ENCODE measurements around the gene CUL4A. TPM values are rescaled to one million over a fixed set of nuclear protein-coding genes. Genes with fewer than 3 reads are reported as not detected.
"Not testable (repeated sequence)": the region's sequence is repeated elsewhere in the genome, so short reads cannot be mapped to it uniquely, and the experiment has no call there.

The CUL4A gene
- total RNA-seq, 1 experiment from 2014 or later: 145 TPM

- no peak for DNase-seq (ENCODE audit: low read depth in 1 of 2, low spot score in 2 of 2)
- Histone ChIP-seq H3K4me1 (replicated peaks) (peaks cover 9% of the 10 kb centered on the region; the same call in 1 of the 2 replicates), H3K9me3 (replicated peaks) (no peaks in the 10 kb centered on the region), H3K27ac (no peak overlapping the region), H3K4me3 (no peak overlapping the region), H3K27me3 (replicated peaks) (no peaks in the 10 kb centered on the region), H3K36me3 (peaks cover 93% of the 10 kb centered on the region)
Measured at GRCh38 chr13:113223070-113223469, 13.7 kb downstream of the CUL4A start.

DNA sequence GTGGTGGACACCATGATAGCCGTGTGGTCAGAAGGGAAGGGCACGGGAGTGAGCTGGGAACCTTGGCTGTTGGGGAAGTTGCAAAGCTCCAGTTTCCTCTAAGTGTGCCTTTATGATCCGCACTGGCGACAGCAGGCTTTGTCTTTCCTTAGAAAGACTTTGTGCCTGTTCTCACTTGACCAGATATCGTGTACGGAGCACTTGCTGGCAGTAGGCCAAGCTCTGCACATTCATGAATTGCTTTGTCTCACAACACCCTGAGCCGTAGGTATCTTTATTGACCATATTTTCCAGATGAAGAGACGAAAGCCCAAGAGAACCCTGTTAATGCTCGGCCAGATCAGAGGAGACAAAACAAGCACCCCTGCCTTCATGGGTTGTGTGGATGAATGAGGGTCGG is 15.1 kb downstream of the CUL4A start:
- DNase-seq (ENCODE audit: low read depth in 1 of 2, low spot score in 2 of 2): peak in 1 of 2 experiments; percentile 33

DNA sequence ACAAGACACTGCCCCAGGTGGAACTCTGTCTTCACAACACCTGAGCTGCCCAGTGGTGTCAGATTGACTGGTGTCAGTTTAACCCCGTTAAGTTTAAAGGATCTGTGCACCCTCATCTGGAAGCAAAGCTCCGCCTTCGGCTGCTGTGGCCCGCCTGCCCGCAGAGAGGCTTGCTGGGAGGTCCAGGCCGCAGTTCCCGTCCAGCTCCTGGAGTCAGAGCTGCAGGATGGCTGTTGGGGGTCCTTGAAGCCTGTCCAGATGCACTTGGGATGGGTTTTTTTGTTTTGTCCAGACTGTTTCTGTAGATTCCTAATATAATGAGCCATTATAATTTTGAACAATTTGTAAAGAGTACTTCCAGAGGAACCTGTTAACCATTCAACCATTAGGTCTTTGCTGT is 16.1 kb downstream of the CUL4A start:
- peak in 1 of 2 experiments; percentile 32 for DNase-seq (ENCODE audit: low read depth in 1 of 2, low spot score in 2 of 2)
- H3K9me3 ChIP-seq (replicated peaks): no peaks in the 10 kb centered on the region
- peaks cover 97% of the 10 kb centered on the region for H3K36me3 ChIP-seq

More for the DNA sequence above, 15.1 kb downstream of the CUL4A start:
- 0 out of 2 replicates have a peak, but pooled peaks cover 5% of the 10 kb centered on the region for H3K4me1 ChIP-seq (replicated peaks)
- no peak overlapping the region for H3K4me3 ChIP-seq
- H3K27me3 ChIP-seq (replicated peaks): no peaks in the 10 kb centered on the region
- H3K36me3 ChIP-seq: peaks cover 96% of the 10 kb centered on the region
- H3K9me3 ChIP-seq (replicated peaks): no peaks in the 10 kb centered on the region
- H3K27ac ChIP-seq: no peak overlapping the region

DNA sequence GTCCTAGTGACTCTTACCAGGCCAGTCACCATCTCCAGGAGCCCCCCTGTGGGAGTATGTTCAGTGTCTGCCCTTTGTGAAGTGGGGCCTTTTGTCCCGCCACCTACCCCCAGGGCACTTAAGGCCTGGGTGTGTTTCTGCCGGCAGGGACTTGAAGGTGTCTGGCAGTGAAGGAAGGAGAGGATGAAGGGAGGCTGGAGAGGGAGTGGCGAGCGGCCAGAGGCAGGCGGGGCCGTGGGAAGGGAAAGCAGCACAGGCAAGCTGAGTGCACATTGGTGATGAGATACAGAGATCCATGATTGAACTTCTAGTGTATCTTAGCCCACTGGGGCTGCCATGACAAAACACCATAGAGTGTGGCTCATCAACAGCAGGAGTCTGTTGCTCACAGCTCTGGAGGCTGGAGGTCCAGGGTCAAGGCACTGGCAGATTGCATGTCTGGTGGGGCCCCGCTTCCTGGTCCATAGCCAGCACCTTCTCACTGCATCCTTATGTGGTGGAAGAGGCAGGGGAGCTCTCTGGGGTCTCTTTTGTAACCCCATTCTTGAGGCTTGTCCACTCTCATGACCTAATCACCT is 17.5 kb downstream of the CUL4A start:
- Histone ChIP-seq H3K9me3 (replicated peaks) (no peaks in the 10 kb centered on the region), H3K4me1 (replicated peaks) (no peaks in the 10 kb centered on the region), H3K27ac (no peak overlapping the region), H3K27me3 (replicated peaks) (no peaks in the 10 kb centered on the region), H3K4me3 (no peak overlapping the region), H3K36me3 (peaks cover 91% of the 10 kb centered on the region)
- peak in 1 of 2 experiments; percentile 14 for DNase-seq (ENCODE audit: low read depth in 1 of 2, low spot score in 2 of 2)

More for the DNA sequence above, 16.1 kb downstream of the CUL4A start:
- Histone ChIP-seq H3K4me3 (no peak overlapping the region), H3K27me3 (replicated peaks) (no peaks in the 10 kb centered on the region), H3K4me1 (replicated peaks) (0 out of 2 replicates have a peak, but pooled peaks cover 2% of the 10 kb centered on the region), H3K27ac (no peak overlapping the region)

DNA sequence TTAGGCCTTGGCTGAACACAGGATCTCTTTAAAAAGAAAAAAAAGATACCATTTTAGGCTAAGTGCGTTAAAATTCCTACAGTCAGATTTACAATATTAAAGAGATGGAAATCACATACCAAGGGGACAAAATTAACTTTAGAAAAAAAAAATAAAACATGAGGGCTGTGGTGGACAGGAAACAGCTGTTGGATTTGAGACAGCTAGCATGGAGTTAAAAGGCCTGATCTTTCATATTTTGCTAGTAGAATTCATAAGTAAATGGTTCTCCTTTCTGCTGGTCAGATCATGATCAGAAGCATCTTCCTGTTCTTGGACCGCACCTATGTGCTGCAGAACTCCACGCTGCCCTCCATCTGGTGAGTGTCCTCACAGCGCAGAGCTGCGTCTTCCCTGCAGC is 19.7 kb downstream of the CUL4A start:
- peaks cover 86% of the 10 kb centered on the region for H3K36me3 ChIP-seq
- DNase-seq (ENCODE audit: low read depth in 1 of 2, low spot score in 2 of 2): no peak
- H3K27ac ChIP-seq: no peak overlapping the region
- H3K9me3 ChIP-seq (replicated peaks): no peaks in the 10 kb centered on the region
- no peak overlapping the region for H3K4me3 ChIP-seq
- no peaks in the 10 kb centered on the region for H3K4me1 ChIP-seq (replicated peaks)
- H3K27me3 ChIP-seq (replicated peaks): no peaks in the 10 kb centered on the region

DNA sequence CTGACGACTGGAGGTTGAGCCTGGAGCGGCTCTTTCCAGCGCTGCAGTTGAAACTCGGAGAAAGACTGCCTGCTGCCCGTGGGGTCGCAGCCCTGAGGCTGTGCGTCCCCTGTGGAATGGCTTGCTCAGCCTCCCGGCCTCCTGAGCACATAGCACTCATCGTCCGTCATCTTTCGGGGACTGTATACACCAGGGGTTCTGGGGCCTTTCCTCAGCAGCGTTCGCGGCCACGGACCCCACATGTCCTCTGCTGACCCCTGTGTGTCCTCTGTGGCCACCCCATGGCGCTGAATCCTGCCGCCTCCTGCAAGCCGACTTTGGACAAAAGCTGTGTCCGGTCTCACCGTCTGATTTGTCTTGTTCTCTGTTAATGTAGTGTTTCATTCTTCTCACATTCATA is 20.4 kb downstream of the CUL4A start:
- Histone ChIP-seq H3K36me3 (peaks cover 86% of the 10 kb centered on the region), H3K4me1 (replicated peaks) (no peaks in the 10 kb centered on the region), H3K27me3 (replicated peaks) (no peaks in the 10 kb centered on the region), H3K27ac (no peak overlapping the region), H3K4me3 (no peak overlapping the region), H3K9me3 (replicated peaks) (no peaks in the 10 kb centered on the region)
- peak in 1 of 2 experiments; percentile 23 for DNase-seq (ENCODE audit: low read depth in 1 of 2, low spot score in 2 of 2)

DNA sequence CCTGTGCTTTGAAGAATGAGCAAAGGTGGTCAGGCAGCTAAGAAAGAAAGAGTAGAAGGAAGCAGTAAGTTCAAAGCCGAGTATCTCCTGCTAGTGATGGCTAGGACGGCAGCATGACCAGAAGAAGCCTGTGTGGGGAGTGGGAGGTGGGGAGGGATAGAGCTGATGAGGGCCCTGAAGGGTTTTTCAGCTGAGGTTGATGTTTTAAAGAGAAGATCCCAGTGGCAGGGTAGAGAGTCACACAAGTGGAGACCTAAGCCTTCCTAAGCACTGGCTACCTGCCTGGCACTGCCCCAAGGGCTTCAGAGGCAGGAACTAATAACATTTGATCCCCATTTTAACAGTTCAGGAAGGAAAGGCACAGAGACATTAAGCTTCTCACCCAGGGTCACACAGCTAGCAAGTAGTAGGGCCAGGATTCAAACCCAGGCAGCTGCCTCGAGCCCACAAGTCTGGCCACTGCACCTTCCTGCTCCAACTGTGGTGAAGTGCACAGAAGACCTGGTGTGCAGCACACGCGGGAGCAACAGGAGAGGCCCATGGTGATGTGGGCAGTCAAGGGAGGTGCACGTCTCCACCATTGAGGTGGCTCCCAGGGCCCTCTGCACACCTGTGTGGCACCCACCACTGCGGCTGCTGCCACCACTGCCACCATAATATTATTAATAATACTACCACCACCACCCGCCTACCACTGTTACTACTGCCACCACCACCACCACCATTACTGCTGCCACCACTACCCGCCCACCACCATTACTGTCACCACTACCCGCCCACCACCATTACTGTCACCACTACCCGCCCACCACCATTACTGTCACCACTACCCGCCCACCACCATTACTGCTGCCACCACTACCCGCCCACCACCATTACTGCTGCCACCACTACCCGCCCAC is 22.1 kb downstream of the CUL4A start:
- H3K36me3 ChIP-seq: peaks cover 78% of the 10 kb centered on the region
- H3K27ac ChIP-seq: no peak overlapping the region
- peak in 1 of 2 experiments; percentile 19 for DNase-seq (ENCODE audit: low read depth in 1 of 2, low spot score in 2 of 2)
- no peaks in the 10 kb centered on the region for H3K27me3 ChIP-seq (replicated peaks)
- no peaks in the 10 kb centered on the region for H3K9me3 ChIP-seq (replicated peaks)
- no peak overlapping the region for H3K4me3 ChIP-seq
- no peaks in the 10 kb centered on the region for H3K4me1 ChIP-seq (replicated peaks)

GRCh38 chr13:113232208-113233003 is 23.0 kb downstream of the CUL4A start:
- no peaks in the 10 kb centered on the region for H3K27me3 ChIP-seq (replicated peaks)
- no peaks in the 10 kb centered on the region for H3K9me3 ChIP-seq (replicated peaks)
- H3K4me1 ChIP-seq (replicated peaks): no peaks in the 10 kb centered on the region
- no peak overlapping the region for H3K4me3 ChIP-seq
- peak in 1 of 2 experiments; percentile 34 for DNase-seq (ENCODE audit: low read depth in 1 of 2, low spot score in 2 of 2)
- no peak overlapping the region for H3K27ac ChIP-seq
- H3K36me3 ChIP-seq: peaks cover 75% of the 10 kb centered on the region

DNA sequence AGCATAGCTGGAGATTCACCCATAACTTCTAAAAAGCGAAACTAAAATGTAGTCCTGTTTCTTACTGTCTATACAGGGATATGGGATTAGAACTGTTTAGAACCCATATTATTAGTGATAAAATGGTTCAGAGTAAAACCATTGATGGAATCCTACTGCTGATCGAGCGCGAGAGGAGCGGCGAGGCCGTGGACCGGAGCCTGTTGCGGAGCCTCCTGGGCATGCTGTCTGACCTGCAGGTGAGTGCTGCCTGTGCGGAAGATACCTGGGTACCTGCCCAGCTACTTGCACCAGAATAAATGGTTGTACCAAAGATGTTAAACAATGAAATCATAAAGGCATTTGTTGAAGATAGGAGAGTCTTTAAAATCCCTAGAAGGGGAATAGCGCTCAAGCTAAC is 23.7 kb downstream of the CUL4A start:
- H3K4me3 ChIP-seq: no peak overlapping the region
- H3K27me3 ChIP-seq (replicated peaks): no peaks in the 10 kb centered on the region
- H3K36me3 ChIP-seq: peaks cover 76% of the 10 kb centered on the region
- H3K4me1 ChIP-seq (replicated peaks): no peaks in the 10 kb centered on the region
- peak in 1 of 2 experiments; percentile 5 for DNase-seq (ENCODE audit: low read depth in 1 of 2, low spot score in 2 of 2)
- no peaks in the 10 kb centered on the region for H3K9me3 ChIP-seq (replicated peaks)
- no peak overlapping the region for H3K27ac ChIP-seq

- peaks cover 68% of the 10 kb centered on the region for H3K36me3 ChIP-seq
- H3K4me1 ChIP-seq (replicated peaks): no peaks in the 10 kb centered on the region
- no peak for DNase-seq (ENCODE audit: low read depth in 1 of 2, low spot score in 2 of 2)
- H3K4me3 ChIP-seq: no peak overlapping the region
- H3K27ac ChIP-seq: no peak overlapping the region
- H3K27me3 ChIP-seq (replicated peaks): no peaks in the 10 kb centered on the region
- no peaks in the 10 kb centered on the region for H3K9me3 ChIP-seq (replicated peaks)
Measured at GRCh38 chr13:113238536-113238935, 29.1 kb downstream of the CUL4A start.

DNA sequence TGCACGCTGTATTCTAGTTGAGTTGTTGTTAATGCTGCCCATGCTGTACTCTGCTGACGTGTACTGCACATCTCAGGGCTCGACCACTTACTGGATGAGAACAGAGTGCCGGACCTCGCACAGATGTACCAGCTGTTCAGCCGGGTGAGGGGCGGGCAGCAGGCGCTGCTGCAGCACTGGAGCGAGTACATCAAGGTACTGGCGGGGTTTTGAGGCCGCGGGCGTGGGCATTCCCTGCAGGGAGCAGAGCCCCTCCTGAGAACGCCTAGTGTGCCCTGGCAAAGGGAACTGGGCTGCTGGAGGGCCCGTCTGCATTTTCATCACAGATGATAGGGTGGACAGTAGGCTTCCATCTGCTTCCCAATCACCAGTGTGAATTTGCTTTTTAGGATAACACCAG is 29.9 kb downstream of the CUL4A start:
- H3K4me1 ChIP-seq (replicated peaks): no peaks in the 10 kb centered on the region
- H3K27me3 ChIP-seq (replicated peaks): no peaks in the 10 kb centered on the region
- DNase-seq (ENCODE audit: low read depth in 1 of 2, low spot score in 2 of 2): peak in 1 of 2 experiments; percentile 25
- no peak overlapping the region for H3K27ac ChIP-seq
- no peak overlapping the region for H3K4me3 ChIP-seq
- H3K36me3 ChIP-seq: peaks cover 67% of the 10 kb centered on the region
- H3K9me3 ChIP-seq (replicated peaks): no peaks in the 10 kb centered on the region

DNA sequence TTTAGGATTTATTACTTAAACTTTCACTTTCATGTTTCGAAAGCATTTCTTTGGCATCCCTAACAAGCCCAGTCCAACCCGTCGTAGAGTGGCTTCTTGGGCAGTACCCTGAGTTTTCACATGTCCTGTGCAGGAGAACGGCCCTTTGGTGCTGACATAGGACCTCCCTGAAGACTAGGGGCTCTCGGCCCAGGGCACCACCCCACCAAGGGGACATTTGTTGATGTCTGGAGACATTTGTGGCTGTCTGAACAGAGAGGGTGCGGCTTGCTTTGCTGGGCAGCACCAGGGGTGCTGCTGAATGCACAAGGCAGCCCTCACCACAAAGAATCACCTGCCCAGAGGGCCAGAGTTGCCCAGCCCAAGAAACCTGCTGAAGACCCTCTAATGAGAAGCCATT is 30.6 kb downstream of the CUL4A start:
- peak in 1 of 2 experiments; percentile 32 for DNase-seq (ENCODE audit: low read depth in 1 of 2, low spot score in 2 of 2)
- H3K36me3 ChIP-seq: peaks cover 65% of the 10 kb centered on the region
- no peak overlapping the region for H3K27ac ChIP-seq
- H3K27me3 ChIP-seq (replicated peaks): no peaks in the 10 kb centered on the region
- no peaks in the 10 kb centered on the region for H3K9me3 ChIP-seq (replicated peaks)
- no peaks in the 10 kb centered on the region for H3K4me1 ChIP-seq (replicated peaks)
- H3K4me3 ChIP-seq: no peak overlapping the region

- not testable (repeated sequence) for H3K9me3 ChIP-seq (replicated peaks); H3K4me3 ChIP-seq; H3K4me1 ChIP-seq (replicated peaks); H3K27me3 ChIP-seq (replicated peaks); H3K27ac ChIP-seq
- peak in 1 of 2 experiments; percentile 7 for DNase-seq (ENCODE audit: low read depth in 1 of 2, low spot score in 2 of 2)
- peaks cover 72% of the 10 kb centered on the region for H3K36me3 ChIP-seq
Measured at GRCh38 chr13:113241623-113242022, 32.2 kb downstream of the CUL4A start.

Measured in SJSA1 (cell line).